ENCODE measurements around the gene SARDH.

Gene SARDH

DNA sequence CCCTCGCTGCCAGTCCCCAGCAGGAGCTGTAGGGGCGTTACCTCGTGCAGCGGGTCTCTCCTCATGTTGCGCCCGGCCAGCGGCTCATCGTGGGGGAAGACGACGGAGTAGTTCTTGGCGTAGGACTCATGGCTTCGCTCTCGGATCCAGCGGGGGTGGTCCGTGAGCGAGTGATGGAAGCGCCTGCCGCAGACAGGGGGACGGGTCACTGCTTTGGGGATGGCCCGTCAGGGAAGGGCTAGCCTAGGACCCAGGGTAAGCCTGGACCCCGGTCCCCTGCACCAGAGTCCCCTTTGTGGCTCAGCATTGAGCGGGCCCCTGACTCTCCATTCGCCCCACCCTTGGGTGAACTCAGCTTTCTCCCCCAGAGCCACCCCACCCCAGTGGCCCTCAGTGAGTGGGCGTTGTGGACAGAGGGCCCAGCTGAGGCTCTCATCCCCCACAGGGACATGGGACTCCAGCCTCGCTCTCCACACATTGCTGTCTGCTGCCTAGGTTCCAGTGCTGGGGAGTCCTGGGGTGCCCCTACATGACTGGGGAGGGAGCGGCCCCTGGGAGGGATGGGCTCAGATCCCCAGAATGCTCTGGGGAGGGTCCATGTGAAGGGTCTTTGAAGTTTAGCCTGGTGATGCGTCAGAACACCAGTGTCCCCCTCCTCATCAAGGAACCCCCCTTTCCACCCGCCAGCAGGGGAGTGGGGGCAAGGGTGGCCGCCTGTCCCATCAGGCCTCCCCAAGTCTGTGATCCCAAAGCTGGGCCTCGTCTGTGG lies 29.7 kb downstream of the SARDH start:
- no peak overlapping the region for H3K4me3 ChIP-seq (replicated peaks in 1 of 2; ENCODE audit: low read depth in 2 of 2, low read length in 2 of 2)
- no peak for DNase-seq (ENCODE audit: low read depth in 2 of 2)

DNA sequence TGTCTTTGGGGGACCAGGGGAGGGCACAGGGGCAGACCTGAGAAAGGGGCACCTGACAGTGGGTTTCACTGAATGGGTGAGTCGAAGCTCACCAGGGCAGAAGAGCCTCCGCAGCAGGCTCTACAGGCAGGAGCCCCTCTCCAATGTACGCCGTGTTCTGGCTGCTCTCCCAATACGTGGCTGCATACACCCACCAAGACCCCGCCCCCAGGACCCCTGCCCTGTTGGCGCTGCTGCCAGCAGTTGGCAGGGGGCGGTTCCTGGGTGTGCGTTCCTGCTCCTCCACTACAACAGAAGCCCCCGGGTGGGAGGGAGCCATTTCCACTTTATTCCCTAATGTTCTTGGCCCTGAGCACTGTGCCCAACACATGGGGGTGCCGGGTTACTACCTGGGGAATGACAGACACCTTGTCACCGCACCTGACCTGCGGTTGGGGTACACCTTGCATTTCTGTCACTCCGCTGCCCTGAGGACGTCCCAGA lies 30.3 kb downstream of the SARDH start:
- DNase-seq (ENCODE audit: low read depth in 2 of 2): no peak
- no peak overlapping the region for H3K4me3 ChIP-seq (replicated peaks in 1 of 2; ENCODE audit: low read depth in 2 of 2, low read length in 2 of 2)
- TF ChIP-seq, protein P1, sequence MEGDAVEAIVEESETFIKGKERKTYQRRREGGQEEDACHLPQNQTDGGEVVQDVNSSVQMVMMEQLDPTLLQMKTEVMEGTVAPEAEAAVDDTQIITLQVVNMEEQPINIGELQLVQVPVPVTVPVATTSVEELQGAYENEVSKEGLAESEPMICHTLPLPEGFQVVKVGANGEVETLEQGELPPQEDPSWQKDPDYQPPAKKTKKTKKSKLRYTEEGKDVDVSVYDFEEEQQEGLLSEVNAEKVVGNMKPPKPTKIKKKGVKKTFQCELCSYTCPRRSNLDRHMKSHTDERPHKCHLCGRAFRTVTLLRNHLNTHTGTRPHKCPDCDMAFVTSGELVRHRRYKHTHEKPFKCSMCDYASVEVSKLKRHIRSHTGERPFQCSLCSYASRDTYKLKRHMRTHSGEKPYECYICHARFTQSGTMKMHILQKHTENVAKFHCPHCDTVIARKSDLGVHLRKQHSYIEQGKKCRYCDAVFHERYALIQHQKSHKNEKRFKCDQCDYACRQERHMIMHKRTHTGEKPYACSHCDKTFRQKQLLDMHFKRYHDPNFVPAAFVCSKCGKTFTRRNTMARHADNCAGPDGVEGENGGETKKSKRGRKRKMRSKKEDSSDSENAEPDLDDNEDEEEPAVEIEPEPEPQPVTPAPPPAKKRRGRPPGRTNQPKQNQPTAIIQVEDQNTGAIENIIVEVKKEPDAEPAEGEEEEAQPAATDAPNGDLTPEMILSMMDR (IDR thresholded peaks at IDR 0.05; ENCODE audit: low read depth, low read length): no peak

More for the DNA sequence above, 29.7 kb downstream of the SARDH start:
- TF ChIP-seq, protein P1 (IDR thresholded peaks at IDR 0.05; ENCODE audit: low read depth, low read length): no peak

DNA sequence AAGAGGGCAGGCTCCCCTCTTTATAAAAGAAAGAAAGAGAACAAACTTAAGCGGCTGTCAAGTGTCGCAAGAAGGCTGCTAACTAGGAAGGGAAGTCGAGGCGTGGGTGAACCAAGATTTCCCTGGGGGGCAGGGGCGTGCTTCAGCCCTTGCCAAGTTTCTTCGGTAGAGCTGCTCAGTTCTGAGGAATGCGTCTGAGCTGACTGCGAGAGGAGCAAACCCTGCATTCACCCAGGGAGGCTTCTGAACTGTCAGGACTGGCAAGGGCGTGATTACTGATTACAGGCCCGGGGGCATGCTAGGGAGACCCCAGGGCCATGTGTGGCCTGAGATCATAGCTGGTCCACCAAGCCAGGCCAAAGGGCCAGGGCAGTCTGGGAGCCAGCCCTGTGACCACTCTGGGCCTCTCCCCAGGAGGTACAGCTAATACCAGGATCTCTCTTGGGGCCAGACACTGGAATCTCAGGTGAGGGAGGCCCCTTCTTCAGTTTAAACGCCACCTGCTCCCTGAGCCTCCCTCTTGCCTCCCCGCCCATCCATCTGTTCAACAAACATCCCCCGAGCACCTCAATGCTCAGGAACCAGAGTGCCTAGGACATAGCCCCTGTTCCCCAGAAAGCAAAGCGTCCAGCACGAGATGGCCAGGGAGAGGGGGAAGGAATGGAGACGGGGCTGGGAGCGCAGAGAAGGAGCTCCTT lies 30.9 kb downstream of the SARDH start:
- DNase-seq (ENCODE audit: low read depth in 2 of 2): peak; percentile 93 to 95
- no peak overlapping the region for H3K4me3 ChIP-seq (replicated peaks in 1 of 2; ENCODE audit: low read depth in 2 of 2, low read length in 2 of 2)
- TF ChIP-seq, protein P1 (IDR thresholded peaks at IDR 0.05; ENCODE audit: low read depth, low read length): no peak

DNA sequence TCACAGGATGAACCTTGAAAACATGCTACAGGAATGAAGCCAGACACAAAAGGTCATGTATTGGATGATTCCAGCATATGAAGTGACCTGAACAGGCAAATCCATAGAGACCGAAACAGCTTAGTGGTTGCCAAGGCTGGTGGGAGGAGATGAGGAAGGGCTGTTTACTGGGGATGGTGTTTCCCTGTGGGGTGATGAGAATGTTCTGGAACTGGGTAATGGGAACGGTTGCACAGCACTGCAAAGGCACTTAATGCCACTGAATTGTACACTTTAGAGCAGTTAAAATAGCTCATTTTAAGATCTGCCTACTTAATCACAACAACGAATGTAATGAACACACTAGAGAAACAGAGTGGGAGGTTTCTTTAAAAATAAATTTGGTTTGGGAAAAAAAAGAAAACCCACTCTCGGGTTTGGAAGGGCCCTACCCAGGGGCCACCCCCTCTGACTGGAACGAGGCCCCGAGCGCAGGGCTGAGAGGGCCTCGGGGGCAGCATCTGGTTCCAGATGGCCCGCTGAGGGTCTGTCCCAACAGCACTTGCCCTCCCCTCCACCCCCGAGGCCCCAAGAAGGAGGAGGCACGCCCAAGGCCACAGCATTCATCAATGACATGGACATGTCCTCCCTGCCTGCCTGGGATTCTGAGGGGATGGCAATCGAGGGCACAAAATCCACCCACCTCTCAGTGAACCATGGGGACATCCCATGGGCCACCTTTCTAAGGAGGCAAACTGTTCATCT lies 31.7 kb downstream of the SARDH start:
- TF ChIP-seq, protein P1 (IDR thresholded peaks at IDR 0.05; ENCODE audit: low read depth, low read length): no peak
- DNase-seq (ENCODE audit: low read depth in 2 of 2): peak in 1 of 2 donors; percentile 46
- H3K4me3 ChIP-seq (replicated peaks in 1 of 2; ENCODE audit: low read depth in 2 of 2, low read length in 2 of 2): no peak overlapping the region

GRCh38 chr9:133705576-133705975 lies 32.6 kb downstream of the SARDH start:
- no peak overlapping the region for H3K4me3 ChIP-seq (replicated peaks in 1 of 2; ENCODE audit: low read depth in 2 of 2, low read length in 2 of 2)
- no peak for DNase-seq (ENCODE audit: low read depth in 2 of 2)
- TF ChIP-seq, protein P1 (IDR thresholded peaks at IDR 0.05; ENCODE audit: low read depth, low read length): no peak

GRCh38 chr9:133704711-133705181 lies 33.4 kb downstream of the SARDH start:
- TF ChIP-seq, protein P1 (IDR thresholded peaks at IDR 0.05; ENCODE audit: low read depth, low read length): no peak
- no peak overlapping the region for H3K4me3 ChIP-seq (replicated peaks in 1 of 2; ENCODE audit: low read depth in 2 of 2, low read length in 2 of 2)
- DNase-seq (ENCODE audit: low read depth in 2 of 2): no peak
